ENCODE measurements around the gene P2RX2. TPM values are rescaled to one million over a fixed set of nuclear protein-coding genes. Genes with fewer than 3 reads are reported as not detected.

The P2RX2 gene
- total and polyA plus RNA-seq, 8 donors: 0.19 to 0.78 TPM; not detected in 6

DNA sequence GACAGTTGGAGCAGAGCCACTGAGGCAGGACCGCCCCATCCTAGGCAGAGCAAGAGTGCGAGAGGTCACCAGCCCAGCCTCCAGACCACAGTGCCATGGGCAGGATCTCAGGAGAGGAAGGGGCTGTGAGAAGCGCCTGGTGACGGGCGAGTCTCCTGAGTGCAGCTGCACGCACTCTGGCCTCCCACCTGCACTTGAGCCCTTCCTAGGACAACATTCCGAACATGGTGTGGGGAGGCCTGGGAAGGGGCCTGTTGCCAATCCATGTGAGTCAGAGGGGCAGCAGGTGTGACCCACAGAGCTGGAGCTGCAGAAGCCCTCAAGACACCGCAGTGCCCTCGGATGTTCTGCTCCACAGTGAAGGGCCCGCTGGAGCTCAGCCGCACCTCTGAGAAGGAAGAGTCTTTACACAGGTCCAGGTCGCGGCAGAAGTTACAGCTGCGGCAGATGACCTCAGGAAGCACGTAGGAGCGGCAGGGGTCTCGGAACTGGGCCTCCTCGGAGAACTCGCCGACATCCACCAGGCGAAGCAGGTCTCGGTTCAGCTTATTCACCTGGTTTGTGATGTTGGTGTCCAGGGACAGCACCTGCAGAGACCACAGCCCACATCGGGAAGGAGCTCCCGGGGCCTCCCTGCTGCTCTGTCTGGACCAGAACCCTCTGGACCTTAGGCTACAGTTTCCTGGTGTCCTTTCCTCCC, 7.3 kb downstream of the P2RX2 start:
- DNase-seq: no peak
- TF ChIP-seq CTCF (IDR thresholded peaks at IDR 0.05): no peak
- no peak for TF ChIP-seq EP300 (IDR thresholded peaks at IDR 0.05)
- no peak for TF ChIP-seq POLR2AphosphoS5 (IDR thresholded peaks at IDR 0.05)
- no peak for TF ChIP-seq POLR2A (IDR thresholded peaks at IDR 0.05)
- intact Hi-C loops (cut with DNase I; ENCODE audit: low total_unique reads): no loop called here
- H3K36me3 ChIP-seq: peaks cover 25 to 63% (median 51%) of the 10 kb centered on the region in 4 donors
- H3K4me1 ChIP-seq: peaks cover 0 to 17% (median 15%) of the 10 kb centered on the region in 4 donors
- no peaks in the 10 kb centered on the region for H3K9me3 ChIP-seq
- H3K27ac ChIP-seq: no peak overlapping the region
- H3K27me3 ChIP-seq: peaks cover 0 to 4% (median 0%) of the 10 kb centered on the region in 3 donors
- H3K4me3 ChIP-seq: no peak overlapping the region
- 93 to 98% (median 96%) methylated on average over 16 to 24 of the region's 24 CpGs for WGBS, 5 donors

DNA sequence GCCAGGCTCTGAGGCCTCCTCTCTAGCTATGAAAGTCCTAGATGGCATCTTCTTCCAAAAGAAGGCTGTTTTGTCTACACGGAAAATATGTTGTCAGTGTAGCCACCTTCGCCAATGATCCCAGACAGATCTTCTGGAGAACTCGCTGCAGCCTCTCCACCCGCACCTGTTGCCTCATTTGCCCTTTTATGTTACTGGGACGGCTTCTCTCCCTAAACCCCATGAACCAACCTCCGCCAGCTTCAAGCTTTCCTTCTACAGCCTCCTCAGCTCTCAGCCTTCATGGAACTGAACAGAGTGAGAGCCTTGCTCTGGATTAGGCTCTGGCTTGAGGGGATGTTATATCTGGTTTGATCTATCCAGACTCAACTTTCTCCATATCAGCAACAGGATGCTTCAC, 10.8 kb downstream of the P2RX2 start:
- DNase-seq: no peak
- Histone ChIP-seq H3K36me3 (peaks cover 44 to 91% (median 78%) of the 10 kb centered on the region in 4 donors), H3K4me3 (no peak overlapping the region), H3K27ac (no peak overlapping the region), H3K4me1 (no peaks in the 10 kb centered on the region), H3K9me3 (no peaks in the 10 kb centered on the region), H3K27me3 (no peaks in the 10 kb centered on the region)
- WGBS, 5 donors: 96 to 99% (median 98%) methylated on average over 6 of the region's 6 CpGs
- TF ChIP-seq POLR2AphosphoS5 (IDR thresholded peaks at IDR 0.05) (no peak), EP300 (IDR thresholded peaks at IDR 0.05) (no peak), CTCF (IDR thresholded peaks at IDR 0.05) (no peak), POLR2A (IDR thresholded peaks at IDR 0.05) (no peak)
- intact Hi-C loops (cut with DNase I; ENCODE audit: low total_unique reads): no loop called here

GRCh38 chr12:132630672-132631071, 12.1 kb downstream of the P2RX2 start:
- Histone ChIP-seq H3K9me3 (no peaks in the 10 kb centered on the region), H3K4me1 (no peaks in the 10 kb centered on the region), H3K36me3 (peaks cover 46 to 91% (median 78%) of the 10 kb centered on the region in 4 donors), H3K27me3 (no peaks in the 10 kb centered on the region), H3K27ac (no peak overlapping the region), H3K4me3 (no peak overlapping the region)
- TF ChIP-seq POLR2A (IDR thresholded peaks at IDR 0.05) (no peak), CTCF (IDR thresholded peaks at IDR 0.05) (no peak)
- DNase-seq: no peak
- intact Hi-C loops (cut with DNase I; ENCODE audit: low total_unique reads): no loop called here
- 79 to 89% (median 84%) methylated on average over 6 of the region's 6 CpGs for WGBS, 5 donors

DNA sequence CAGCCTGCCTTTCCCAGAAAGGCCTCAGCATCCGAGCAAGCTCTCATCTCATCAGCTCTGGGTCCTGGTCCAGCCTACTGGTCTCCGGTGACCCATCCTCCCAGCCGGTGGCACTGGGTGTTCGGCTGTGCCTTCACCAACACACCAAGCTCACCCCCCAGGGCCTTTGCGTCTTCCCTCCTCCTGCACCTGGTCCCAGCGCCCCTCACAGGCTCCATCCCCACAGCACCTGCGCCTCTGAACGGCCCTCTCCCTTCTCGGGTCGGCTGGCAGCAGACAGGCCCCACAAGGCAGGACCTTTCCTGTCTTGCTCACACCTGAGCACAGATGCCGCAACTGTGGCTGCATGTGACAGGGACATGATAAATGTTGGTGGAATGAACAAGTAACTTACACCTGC, 13.1 kb downstream of the P2RX2 start:
- TF ChIP-seq CTCF (IDR thresholded peaks at IDR 0.05) (no peak), POLR2A (IDR thresholded peaks at IDR 0.05) (no peak), POLR2AphosphoS5 (IDR thresholded peaks at IDR 0.05) (no peak), EP300 (IDR thresholded peaks at IDR 0.05) (no peak)
- DNase-seq: no peak
- H3K4me3 ChIP-seq: no peak overlapping the region
- WGBS, 5 donors: 91 to 99% (median 96%) methylated on average over 10 to 11 of the region's 11 CpGs
- no peaks in the 10 kb centered on the region for H3K27me3 ChIP-seq
- H3K36me3 ChIP-seq: peaks cover 50 to 89% (median 82%) of the 10 kb centered on the region in 4 donors
- no peaks in the 10 kb centered on the region for H3K9me3 ChIP-seq
- intact Hi-C loops (cut with DNase I; ENCODE audit: low total_unique reads): no loop called here
- no peak overlapping the region for H3K27ac ChIP-seq
- H3K4me1 ChIP-seq: no peaks in the 10 kb centered on the region
